ENCODE data around the gene GALM.

The GALM gene

DNA sequence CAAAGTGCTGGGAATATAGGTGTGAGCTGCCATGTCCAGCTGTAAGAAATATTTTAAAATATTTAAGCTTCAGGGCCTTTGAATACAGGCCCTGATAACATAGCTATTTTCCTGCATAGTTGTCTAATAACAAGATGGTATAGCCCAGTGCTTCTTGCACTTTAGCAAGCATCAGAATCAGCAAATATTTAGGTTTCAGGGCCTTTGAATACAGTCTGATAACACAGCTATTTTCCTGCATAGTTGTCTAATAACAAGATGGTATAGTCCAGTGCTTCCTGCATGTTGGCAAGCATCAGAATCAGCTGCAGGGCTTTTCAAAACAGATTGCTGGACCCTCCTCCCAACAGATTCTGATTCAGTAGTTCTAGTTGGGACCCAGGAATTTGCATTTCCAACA is 117.7 kb downstream of the GALM start:
- DNase-seq = no peak

Measured in CD4-positive, alpha-beta T cell treated with Interleukin-17A for 1 hour (primary cell).